Thyroid gland (tissue), 4 donors: ENCODE measurements around the gene RAI1.

Experiments
- POLR2A ChIP-seq, 2 donors: fragments of 450-650 bp; IDR thresholded peaks; one replicate each; pipeline ENCODE4 v1.6.1; 2017; ENCODE audit warnings: antibody characterized with exemption in 2 of 2, mild to moderate bottlenecking in 2 of 2, moderate library complexity in 1 of 2
- TF ChIP-seq, protein P1 (sequence below), 6 experiments: fragments of 200-600 bp in 3 of 6; fragments of 450-650 bp in 3 of 6; sonication (generic) in 3 of 6; IDR thresholded peaks; one replicate each; pipeline ENCODE4 v1.5.1; 2016 to 2019; ENCODE audit warnings: antibody characterized with exemption in 6 of 6, mild to moderate bottlenecking in 2 of 6, inconsistent platforms in 1 of 6, moderate library complexity in 1 of 6

DNA sequence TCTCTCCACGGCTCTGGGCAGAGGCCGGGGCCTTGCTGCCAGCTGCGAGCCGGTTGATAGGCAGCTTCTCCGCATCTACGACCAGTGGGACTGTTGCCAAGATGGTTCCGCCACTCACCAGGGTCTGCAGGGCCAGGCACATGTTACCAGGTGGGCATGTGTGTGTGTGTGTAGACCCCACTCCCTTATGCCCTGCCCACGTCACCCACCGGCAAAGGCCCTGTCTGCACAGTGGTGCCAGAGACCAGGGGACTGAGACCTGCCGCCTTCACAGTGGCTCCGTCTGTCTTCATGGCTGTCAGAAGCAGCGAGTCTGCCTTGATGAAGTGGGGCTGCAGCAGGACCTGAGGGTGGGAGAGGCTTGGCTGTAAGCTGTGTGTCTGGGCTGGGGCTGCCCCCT, 137.9 kb downstream of the RAI1 start:
- TF ChIP-seq, protein P1, sequence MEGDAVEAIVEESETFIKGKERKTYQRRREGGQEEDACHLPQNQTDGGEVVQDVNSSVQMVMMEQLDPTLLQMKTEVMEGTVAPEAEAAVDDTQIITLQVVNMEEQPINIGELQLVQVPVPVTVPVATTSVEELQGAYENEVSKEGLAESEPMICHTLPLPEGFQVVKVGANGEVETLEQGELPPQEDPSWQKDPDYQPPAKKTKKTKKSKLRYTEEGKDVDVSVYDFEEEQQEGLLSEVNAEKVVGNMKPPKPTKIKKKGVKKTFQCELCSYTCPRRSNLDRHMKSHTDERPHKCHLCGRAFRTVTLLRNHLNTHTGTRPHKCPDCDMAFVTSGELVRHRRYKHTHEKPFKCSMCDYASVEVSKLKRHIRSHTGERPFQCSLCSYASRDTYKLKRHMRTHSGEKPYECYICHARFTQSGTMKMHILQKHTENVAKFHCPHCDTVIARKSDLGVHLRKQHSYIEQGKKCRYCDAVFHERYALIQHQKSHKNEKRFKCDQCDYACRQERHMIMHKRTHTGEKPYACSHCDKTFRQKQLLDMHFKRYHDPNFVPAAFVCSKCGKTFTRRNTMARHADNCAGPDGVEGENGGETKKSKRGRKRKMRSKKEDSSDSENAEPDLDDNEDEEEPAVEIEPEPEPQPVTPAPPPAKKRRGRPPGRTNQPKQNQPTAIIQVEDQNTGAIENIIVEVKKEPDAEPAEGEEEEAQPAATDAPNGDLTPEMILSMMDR (IDR thresholded peaks at IDR 0.05) = no peak
- TF ChIP-seq POLR2A (IDR thresholded peaks at IDR 0.05) = no peak
